ENCODE results near the gene HEG1. TPM values are rescaled to one million over a fixed set of nuclear protein-coding genes. Genes with fewer than 3 reads are reported as not detected.

Gene HEG1
- polyA plus RNA-seq, 3 donors: 0.28 to 4.2 (median 0.69) TPM

- Histone ChIP-seq H3K4me2 (replicated peaks; ENCODE audit: extremely low read depth, low read length, poor library complexity, severe bottlenecking) (no peak overlapping the region), H3K4me1 (ENCODE audit: control insufficient read depth in 1 of 2, insufficient read depth in 2 of 2, low read length in 2 of 2) (no peaks in the 10 kb centered on the region), H4K20me1 (ENCODE audit: insufficient read depth, low read length) (no peaks in the 10 kb centered on the region), H3K27me3 (ENCODE audit: control insufficient read depth in 2 of 2, insufficient read depth in 2 of 2, low read length in 2 of 2) (no peaks in the 10 kb centered on the region), H3K9me3 (replicated peaks in 1 of 2; ENCODE audit: control insufficient read depth in 1 of 2, insufficient read depth in 1 of 2, low read length in 2 of 2) (no peaks in the 10 kb centered on the region), H3K4me3 (replicated peaks in 1 of 3; ENCODE audit: low read depth in 2 of 3, low read length in 3 of 3) (no peak overlapping the region), H3K9ac (ENCODE audit: insufficient read depth, low read length, poor library complexity, severe bottlenecking) (no peak overlapping the region), H3K27ac (ENCODE audit: low read depth in 1 of 2, low read length in 2 of 2) (no peak overlapping the region), H3K36me3 (replicated peaks in 1 of 2; ENCODE audit: control insufficient read depth in 1 of 2, insufficient read depth in 2 of 2, low read length in 2 of 2) (peaks cover 0 to 66% of the 10 kb centered on the region in 2 donors), H2AFZ (ENCODE audit: insufficient read depth, low read depth, low read length, poor library complexity, severe bottlenecking) (no peak overlapping the region), H3K79me2 (ENCODE audit: insufficient read depth, low read length) (no peaks in the 10 kb centered on the region)
- Mint-ChIP-seq H3K27me3 (ENCODE audit: low read depth in 3 of 3) (no peaks in the 10 kb centered on the region), H3K9me3 (no peaks in the 10 kb centered on the region), H3K36me3 (peaks cover 34 to 39% of the 10 kb centered on the region in 2 donors), H3K4me1 (peaks cover 4% of the 10 kb centered on the region), H3K27ac (no peak overlapping the region), H3K4me3 (no peak overlapping the region)
- 96% methylated on average over 8 of the region's 11 CpGs for WGBS (ENCODE audit: insufficient coverage)
- TF ChIP-seq CTCF (IDR thresholded peaks at IDR 0.05): no peak
- DNase-seq: no peak
- intact Hi-C loops (cut with micrococcal nuclease): no loop called here
Measured at GRCh38 chr3:125002414-125003368, 53.1 kb downstream of the HEG1 start.

GRCh38 chr3:125001557-125002413 is 54.0 kb downstream of the HEG1 start:
- no peak overlapping the region for H3K27ac Mint-ChIP-seq
- Histone ChIP-seq H4K20me1 (ENCODE audit: insufficient read depth, low read length) (no peaks in the 10 kb centered on the region), H3K9ac (ENCODE audit: insufficient read depth, low read length, poor library complexity, severe bottlenecking) (no peak overlapping the region), H3K27ac (ENCODE audit: low read depth in 1 of 2, low read length in 2 of 2) (no peak overlapping the region), H3K4me2 (replicated peaks; ENCODE audit: extremely low read depth, low read length, poor library complexity, severe bottlenecking) (no peak overlapping the region), H3K4me1 (ENCODE audit: control insufficient read depth in 1 of 2, insufficient read depth in 2 of 2, low read length in 2 of 2) (no peaks in the 10 kb centered on the region), H2AFZ (ENCODE audit: insufficient read depth, low read depth, low read length, poor library complexity, severe bottlenecking) (no peak overlapping the region), H3K36me3 (replicated peaks in 1 of 2; ENCODE audit: control insufficient read depth in 1 of 2, insufficient read depth in 2 of 2, low read length in 2 of 2) (peaks cover 0 to 66% of the 10 kb centered on the region in 2 donors), H3K4me3 (replicated peaks in 1 of 3; ENCODE audit: low read depth in 2 of 3, low read length in 3 of 3) (no peak overlapping the region), H3K9me3 (replicated peaks in 1 of 2; ENCODE audit: control insufficient read depth in 1 of 2, insufficient read depth in 1 of 2, low read length in 2 of 2) (no peaks in the 10 kb centered on the region), H3K79me2 (ENCODE audit: insufficient read depth, low read length) (no peaks in the 10 kb centered on the region), H3K27me3 (ENCODE audit: control insufficient read depth in 2 of 2, insufficient read depth in 2 of 2, low read length in 2 of 2) (no peaks in the 10 kb centered on the region)
- TF ChIP-seq CTCF (IDR thresholded peaks at IDR 0.05): no peak
- H3K4me1 Mint-ChIP-seq: peaks cover 4% of the 10 kb centered on the region
- 99% methylated on average over 11 of the region's 12 CpGs for WGBS (ENCODE audit: insufficient coverage)
- no peak overlapping the region for H3K4me3 Mint-ChIP-seq
- intact Hi-C loops (cut with micrococcal nuclease): no loop called here
- DNase-seq: no peak
- H3K27me3 Mint-ChIP-seq (ENCODE audit: low read depth in 3 of 3): no peaks in the 10 kb centered on the region
- H3K9me3 Mint-ChIP-seq: no peaks in the 10 kb centered on the region
- peaks cover 43 to 45% of the 10 kb centered on the region in 2 donors for H3K36me3 Mint-ChIP-seq

Data from CD14-positive monocyte (primary cell).